ENCODE measurements around the gene ZNF143. TPM values are rescaled to one million over a fixed set of nuclear protein-coding genes. Genes with fewer than 3 reads are reported as not detected.

ZNF143 gene
- total RNA-seq, 4 donors from 2014 or later, result 41.6 to 144 (median 44.3) TPM

- Histone ChIP-seq H3K27ac (no peak overlapping the region), H3K9me3 (no peaks in the 10 kb centered on the region), H3K27me3 (no peaks in the 10 kb centered on the region), H3K36me3 (no peaks in the 10 kb centered on the region), H3K4me3 (no peak overlapping the region), H3K4me1 (no peaks in the 10 kb centered on the region)
- DNase-seq, result no peak
- intact Hi-C loops (cut with DNase I; ENCODE audit: low total_unique reads), result no loop called here
- TF ChIP-seq POLR2A (IDR thresholded peaks at IDR 0.05), result no peak
- TF ChIP-seq, protein P1, sequence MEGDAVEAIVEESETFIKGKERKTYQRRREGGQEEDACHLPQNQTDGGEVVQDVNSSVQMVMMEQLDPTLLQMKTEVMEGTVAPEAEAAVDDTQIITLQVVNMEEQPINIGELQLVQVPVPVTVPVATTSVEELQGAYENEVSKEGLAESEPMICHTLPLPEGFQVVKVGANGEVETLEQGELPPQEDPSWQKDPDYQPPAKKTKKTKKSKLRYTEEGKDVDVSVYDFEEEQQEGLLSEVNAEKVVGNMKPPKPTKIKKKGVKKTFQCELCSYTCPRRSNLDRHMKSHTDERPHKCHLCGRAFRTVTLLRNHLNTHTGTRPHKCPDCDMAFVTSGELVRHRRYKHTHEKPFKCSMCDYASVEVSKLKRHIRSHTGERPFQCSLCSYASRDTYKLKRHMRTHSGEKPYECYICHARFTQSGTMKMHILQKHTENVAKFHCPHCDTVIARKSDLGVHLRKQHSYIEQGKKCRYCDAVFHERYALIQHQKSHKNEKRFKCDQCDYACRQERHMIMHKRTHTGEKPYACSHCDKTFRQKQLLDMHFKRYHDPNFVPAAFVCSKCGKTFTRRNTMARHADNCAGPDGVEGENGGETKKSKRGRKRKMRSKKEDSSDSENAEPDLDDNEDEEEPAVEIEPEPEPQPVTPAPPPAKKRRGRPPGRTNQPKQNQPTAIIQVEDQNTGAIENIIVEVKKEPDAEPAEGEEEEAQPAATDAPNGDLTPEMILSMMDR (IDR thresholded peaks at IDR 0.05), result no peak
These were observed 5.1 kb upstream of the ZNF143 start for GRCh38 chr11:9455722-9456121.

- Histone ChIP-seq H3K4me3 (peak overlapping the region; percentile 75 to 99), H3K9me3 (no peaks in the 10 kb centered on the region), H3K27me3 (no peaks in the 10 kb centered on the region), H3K4me1 (peaks cover 14% of the 10 kb centered on the region in 2 donors), H3K36me3 (no peaks in the 10 kb centered on the region), H3K27ac (peak overlapping the region; percentile 98 to 100)
- intact Hi-C loops (cut with DNase I; ENCODE audit: low total_unique reads), result no loop called here
- peak in 1 of 2 donors; percentile 32 for DNase-seq
- TF ChIP-seq POLR2A (IDR thresholded peaks at IDR 0.05), result no peak
- TF ChIP-seq, protein P1 (IDR thresholded peaks at IDR 0.05), result no peak
These were observed 1.0 kb upstream of the ZNF143 start for GRCh38 chr11:9459667-9460321.

DNA sequence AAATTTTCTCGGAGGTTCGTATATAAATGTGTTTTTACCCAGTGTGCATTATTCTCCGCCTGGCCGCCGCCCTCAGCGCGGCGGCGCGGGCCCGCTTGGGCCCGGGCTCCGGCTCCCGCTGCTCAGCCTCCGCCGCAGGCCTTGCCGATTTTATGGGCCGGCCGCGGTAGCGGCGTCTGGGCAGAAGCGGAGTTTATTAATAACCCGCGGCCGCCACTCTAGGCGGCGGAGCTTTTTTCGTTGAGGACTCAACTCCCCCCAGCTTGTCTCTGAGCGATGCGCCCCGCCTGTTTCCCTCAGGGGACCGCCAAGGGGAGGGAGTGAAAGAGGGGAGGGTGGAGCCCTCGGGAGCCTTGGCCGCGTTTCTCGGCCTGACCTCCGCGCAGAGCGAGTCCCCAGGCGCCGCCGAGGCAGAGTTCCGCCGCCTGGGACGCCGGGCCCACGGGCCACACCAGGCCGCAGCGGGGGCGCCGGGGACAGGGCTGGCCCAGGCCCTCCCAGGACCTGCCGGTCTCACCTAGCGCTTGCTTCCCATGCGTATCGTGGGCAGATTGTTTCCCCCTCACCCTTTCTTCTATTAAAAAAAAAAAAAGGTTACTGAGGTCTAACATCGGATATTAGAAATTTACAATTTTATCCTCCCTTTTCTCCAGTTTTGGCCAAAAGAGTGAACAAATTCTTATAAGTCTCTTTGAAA, 399 bp downstream of the ZNF143 start:
- no peaks in the 10 kb centered on the region for H3K36me3 ChIP-seq
- peaks cover 14% of the 10 kb centered on the region in 2 donors for H3K4me1 ChIP-seq
- intact Hi-C loops (cut with DNase I; ENCODE audit: low total_unique reads), result no loop called here
- H3K27me3 ChIP-seq, result no peaks in the 10 kb centered on the region
- H3K9me3 ChIP-seq, result no peaks in the 10 kb centered on the region
- peak overlapping the region; percentile 44 to 56 for H3K4me3 ChIP-seq
- peak; percentile 89 to 90 for DNase-seq
- H3K27ac ChIP-seq, result peak overlapping the region; percentile 94 to 100
- peak; percentile 66 to 86 for TF ChIP-seq POLR2A (IDR thresholded peaks at IDR 0.05)
- TF ChIP-seq, protein P1 (IDR thresholded peaks at IDR 0.05), result peak in 2 of 4 experiments; percentile 3 to 8

GRCh38 chr11:9461760-9462134, 935 bp downstream of the ZNF143 start:
- Histone ChIP-seq H3K27me3 (no peaks in the 10 kb centered on the region), H3K9me3 (no peaks in the 10 kb centered on the region), H3K4me3 (peak overlapping the region; percentile 44 to 56), H3K27ac (peak overlapping the region; percentile 94 to 100), H3K36me3 (no peaks in the 10 kb centered on the region), H3K4me1 (peaks cover 14% of the 10 kb centered on the region in 2 donors)
- DNase-seq, result no peak
- TF ChIP-seq, protein P1 (IDR thresholded peaks at IDR 0.05), result no peak
- TF ChIP-seq POLR2A (IDR thresholded peaks at IDR 0.05), result no peak
- intact Hi-C loops (cut with DNase I; ENCODE audit: low total_unique reads), result no loop called here

- Histone ChIP-seq H3K27ac (peak overlapping the region; percentile 94 to 100), H3K36me3 (no peaks in the 10 kb centered on the region), H3K4me1 (peaks cover 14% of the 10 kb centered on the region in 2 donors), H3K27me3 (no peaks in the 10 kb centered on the region), H3K4me3 (peak overlapping the region in 1 of 2 donors; percentile 56), H3K9me3 (no peaks in the 10 kb centered on the region)
- TF ChIP-seq POLR2A (IDR thresholded peaks at IDR 0.05), result no peak
- TF ChIP-seq, protein P1 (IDR thresholded peaks at IDR 0.05), result no peak
- no peak for DNase-seq
- intact Hi-C loops (cut with DNase I; ENCODE audit: low total_unique reads), result no loop called here
These were observed 1.5 kb downstream of the ZNF143 start for GRCh38 chr11:9462172-9462799.

Measured in uterus (tissue), 4 donors.